Skeletal muscle cell (primary cell): ENCODE results near the gene NKAIN2.
"Not testable (repeated sequence)": the region's sequence is repeated elsewhere in the genome, so short reads cannot be mapped to it uniquely, and the experiment has no call there.

Source experiments
- DNase-seq: peaks from one replicate; pipeline ENCODE4 v3.0.0-alpha.2; 2010; ENCODE audit warnings: low read depth
- H3K4me3 ChIP-seq: 2 replicates; pipeline ENCODE4 v1.5.1; 2011; ENCODE audit warnings: low read depth, mild to moderate bottlenecking, control low read depth, low read length, moderate library complexity

Gene NKAIN2

DNA sequence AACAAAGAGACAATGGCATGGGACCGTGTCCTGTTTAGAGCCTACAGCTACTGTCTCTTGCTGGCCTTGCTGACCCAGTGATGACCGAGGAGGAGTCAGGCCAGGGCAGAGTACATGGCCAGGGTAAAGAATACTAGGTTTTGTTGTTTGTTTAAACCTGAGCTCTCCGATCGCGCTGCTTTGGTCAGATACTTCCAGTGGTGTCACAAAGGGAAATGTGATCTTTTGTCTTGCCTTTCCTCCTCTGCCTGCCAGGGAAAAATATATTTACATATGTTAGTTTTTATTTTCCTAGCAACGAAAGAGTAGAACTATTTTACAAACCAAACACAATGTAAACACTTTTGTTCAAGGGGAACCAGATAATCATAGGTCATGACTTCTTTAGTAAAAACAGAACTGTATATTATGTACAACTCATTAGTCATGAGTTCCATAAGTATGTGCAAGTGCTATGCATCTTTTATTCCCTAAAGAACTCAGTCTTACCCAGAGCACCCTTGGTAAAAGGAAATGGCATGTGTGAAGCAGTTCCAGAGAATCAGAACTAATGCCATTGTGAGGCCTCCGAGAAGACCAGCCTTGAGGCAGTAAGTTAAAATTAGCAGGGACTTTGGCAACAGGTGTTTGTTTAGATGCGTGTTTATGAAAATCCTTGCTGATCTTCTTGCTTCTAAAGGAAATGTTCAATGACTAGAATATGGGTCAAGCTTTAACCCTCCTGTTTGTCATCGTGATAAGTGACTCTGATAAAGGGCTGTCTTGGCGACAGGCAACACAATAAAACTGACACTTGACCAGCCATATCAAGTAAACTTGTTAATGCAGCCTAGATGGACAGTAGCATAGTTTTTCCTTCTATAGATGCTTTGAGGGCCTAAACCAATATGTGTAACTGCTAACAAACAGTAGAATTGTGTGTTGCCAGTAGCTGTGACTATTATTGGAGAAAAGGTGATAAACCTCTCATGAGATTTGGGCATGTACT lies 204.6 kb downstream of the NKAIN2 start:
- no peak overlapping the region for H3K4me3 ChIP-seq
- no peak for DNase-seq

DNA sequence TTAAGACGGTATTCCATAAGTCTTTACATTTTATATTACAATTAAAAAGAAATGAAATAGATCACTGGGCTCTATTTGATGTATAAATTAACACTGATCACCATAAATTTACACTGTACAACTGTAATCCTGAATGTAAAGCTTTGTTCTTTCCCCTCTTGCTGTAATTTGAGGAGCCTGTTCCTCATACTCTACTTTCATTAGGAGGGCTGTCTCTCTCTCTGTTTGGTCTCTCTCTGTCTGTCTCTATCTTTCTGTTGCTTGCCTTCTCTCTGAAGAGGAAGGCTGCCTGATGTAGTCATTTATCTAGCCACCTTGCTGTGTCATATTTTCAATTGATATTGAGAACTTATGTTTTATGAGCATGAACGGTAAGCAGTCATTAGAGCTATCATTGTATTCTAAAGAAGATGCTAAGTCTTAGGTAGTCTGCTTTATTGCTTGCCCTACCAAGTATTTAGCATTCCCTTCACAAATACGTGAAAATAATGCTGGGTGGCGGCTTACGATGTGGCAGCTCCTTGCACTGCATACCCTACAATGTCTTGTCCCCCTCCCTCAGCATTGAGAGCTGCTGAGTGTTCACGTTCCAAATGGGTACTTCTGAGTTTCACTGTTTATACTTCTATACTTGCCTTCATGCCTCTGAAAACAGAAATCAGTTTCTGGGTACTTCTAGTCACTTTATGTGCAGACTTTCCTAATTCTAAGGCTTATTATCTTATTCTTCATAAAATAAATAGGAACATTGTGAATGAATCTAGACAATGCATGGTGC lies 205.5 kb downstream of the NKAIN2 start:
- H3K4me3 ChIP-seq, result no peak overlapping the region
- no peak for DNase-seq

DNA sequence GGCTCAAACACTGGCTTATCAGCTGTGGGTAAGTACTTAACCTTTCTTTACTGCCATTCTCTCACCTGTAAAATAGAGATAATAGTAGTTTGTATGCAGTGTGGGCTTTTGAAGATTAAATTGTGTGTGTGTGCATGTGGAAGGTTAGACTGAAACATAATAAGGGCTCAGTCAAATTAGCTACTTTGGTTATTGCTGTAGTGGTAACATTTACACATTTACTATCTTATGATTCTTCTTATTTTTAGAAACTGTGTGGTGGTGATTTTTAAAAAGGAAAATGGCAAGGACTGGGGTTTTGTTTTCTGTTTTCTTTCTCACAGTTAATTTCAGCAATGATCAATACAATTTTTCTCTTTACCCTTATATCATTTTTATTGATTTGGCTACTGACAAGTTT lies 206.9 kb downstream of the NKAIN2 start:
- no peak for DNase-seq
- no peak overlapping the region for H3K4me3 ChIP-seq

DNA sequence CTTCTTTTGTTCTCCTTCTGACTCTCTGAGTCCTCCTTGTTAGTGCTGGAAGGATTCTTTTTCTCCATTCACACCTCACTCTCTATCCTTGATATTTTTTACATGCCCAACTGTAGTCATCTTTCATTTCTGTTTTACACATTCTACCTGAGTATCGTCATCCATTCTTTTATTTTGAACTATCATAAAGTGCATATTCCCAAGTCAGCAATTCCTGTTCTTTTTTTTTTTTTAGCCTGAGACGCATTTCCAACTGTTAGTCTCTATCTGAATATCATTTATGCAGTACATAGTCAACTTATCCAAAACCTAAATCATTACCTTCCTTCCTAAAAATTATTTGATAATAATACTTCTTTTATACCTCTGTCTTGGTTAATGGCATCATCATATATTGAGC lies 207.5 kb downstream of the NKAIN2 start:
- no peak for DNase-seq
- no peak overlapping the region for H3K4me3 ChIP-seq

DNA sequence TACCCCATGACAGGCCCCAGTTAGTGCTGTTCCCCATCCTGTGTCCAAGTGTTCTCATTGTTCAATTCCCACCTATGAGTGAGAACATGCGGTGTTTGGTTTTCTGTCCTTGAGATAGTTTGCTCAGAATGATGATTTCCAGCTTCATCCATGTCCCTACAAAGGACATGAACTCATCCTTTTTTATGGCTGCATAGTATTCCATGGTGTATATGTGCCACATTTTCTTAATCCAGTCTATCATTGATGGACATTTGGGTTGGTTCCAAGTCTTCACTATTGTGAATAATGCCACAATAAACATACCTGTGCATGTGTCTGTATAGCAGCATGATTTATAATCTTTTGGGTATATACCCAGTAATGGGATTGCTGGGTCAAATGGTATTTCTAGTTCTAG lies 218.4 kb downstream of the NKAIN2 start:
- not testable (repeated sequence) for H3K4me3 ChIP-seq, DNase-seq

DNA sequence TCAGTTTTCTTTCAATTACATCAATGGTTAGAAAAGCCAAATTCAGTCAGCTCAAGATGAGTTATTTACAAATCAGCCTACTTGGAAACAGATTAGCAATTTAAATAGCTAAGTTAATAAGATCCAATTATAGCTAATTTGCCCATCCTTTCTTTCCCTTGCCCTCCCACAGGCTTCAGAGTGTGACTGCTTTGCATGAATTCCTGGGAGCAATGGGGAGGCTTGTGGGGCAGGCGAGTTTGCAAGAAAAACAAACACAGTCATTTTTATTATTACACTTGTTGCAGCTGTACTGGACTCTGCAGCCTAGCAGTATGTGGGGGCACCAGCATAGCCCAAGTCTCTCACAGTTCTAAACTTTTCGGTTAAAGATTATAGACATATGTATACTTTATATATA lies 219.0 kb downstream of the NKAIN2 start:
- no peak for DNase-seq
- no peak overlapping the region for H3K4me3 ChIP-seq

DNA sequence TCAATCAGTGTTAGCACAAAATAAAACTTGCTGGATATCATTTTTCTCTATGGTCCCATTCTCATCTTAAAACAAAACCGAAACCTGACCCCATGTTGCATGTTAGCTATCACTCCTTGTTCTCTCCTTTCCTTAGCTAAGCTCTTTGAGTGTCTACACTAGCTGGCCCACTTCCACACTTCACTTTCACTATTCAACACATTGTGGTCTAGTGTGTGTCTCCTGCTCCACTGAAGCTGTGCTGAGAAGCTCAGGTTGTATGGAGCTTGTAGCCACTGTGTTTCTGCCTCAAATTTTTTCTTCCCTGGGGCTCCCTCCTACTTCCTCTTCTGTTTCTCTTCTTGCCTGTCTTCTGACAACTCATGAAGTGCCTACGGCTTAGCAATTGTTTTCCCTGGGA lies 223.0 kb downstream of the NKAIN2 start:
- no peak overlapping the region for H3K4me3 ChIP-seq
- DNase-seq, result no peak

DNA sequence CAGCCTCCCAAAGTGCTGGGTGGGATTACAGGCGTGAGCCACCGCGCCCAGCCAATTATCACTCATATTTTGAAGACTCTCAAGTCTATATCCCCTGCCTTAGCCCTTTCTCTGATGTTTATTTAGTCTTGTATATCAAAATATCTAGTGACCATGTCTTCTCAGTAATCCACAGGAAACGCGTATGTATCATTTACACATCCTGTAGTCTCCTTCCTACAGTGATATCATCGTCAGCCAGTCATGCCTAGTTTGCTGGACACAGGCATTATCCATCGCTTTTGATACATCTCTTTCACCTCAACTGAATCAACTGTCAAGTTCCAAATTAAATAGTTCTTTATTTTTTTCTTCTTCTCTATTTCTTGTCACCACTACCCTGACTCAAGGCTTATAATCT lies 223.7 kb downstream of the NKAIN2 start:
- no peak overlapping the region for H3K4me3 ChIP-seq
- DNase-seq, result no peak

DNA sequence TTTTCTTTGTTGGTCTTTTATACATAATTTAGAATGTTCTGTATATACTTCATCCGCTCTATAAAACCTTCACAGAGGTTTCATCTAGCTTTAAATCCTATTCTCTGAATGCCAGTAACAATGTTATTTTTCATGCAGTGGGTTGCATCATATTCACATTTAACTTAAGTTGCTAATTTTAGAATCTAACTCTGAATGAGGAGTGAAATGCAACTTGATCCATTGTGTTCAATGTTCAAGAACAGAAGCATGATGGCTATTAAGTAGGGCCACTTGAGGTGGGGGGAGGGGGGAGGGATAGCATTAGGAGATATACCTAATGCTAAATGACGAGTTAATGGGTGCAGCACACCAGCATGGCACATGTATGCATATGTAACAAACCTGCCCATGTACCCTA lies 224.5 kb downstream of the NKAIN2 start:
- DNase-seq, result peak; percentile 4

DNA sequence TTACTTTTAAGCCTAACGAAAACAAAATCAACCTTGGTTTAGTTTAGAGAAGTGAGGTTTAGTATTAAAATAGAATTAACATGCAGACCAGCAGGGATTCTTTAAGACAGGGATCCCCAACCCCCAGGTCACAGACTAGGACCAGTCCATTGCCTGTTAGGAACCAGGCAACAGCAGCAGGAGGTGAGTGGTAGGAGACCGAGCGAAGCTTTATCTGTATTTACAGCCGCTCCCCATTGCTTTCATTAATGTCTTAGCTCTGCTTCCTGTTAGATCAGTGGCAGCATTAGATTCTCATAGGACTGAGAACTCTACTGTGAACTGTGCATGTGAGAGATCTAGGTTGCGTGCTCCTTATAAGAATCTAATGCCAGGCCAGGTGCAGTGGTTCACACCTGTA lies 225.9 kb downstream of the NKAIN2 start:
- DNase-seq, result no peak

More for the DNA sequence above, 224.5 kb downstream of the NKAIN2 start:
- no peak overlapping the region for H3K4me3 ChIP-seq

DNA sequence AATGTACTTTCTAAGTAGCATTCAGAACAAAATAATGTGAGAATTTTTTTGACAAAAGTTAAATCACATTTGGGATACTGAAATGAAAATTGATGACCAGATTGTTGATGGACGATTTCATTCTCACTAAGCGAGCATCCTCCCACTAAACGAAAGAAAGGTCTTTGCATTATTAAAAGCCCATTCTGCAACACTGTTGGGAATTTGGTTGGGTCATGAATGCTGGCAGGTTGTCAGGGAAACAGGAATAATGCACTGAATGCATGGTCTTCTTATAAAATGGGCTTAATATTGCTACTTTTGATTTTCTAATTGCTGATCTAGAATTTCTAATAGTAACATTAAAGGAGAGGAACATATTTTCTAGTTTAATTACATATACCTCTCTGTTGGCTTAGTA lies 229.8 kb downstream of the NKAIN2 start:
- no peak overlapping the region for H3K4me3 ChIP-seq
- no peak for DNase-seq

More for the DNA sequence above, 225.9 kb downstream of the NKAIN2 start:
- no peak overlapping the region for H3K4me3 ChIP-seq

DNA sequence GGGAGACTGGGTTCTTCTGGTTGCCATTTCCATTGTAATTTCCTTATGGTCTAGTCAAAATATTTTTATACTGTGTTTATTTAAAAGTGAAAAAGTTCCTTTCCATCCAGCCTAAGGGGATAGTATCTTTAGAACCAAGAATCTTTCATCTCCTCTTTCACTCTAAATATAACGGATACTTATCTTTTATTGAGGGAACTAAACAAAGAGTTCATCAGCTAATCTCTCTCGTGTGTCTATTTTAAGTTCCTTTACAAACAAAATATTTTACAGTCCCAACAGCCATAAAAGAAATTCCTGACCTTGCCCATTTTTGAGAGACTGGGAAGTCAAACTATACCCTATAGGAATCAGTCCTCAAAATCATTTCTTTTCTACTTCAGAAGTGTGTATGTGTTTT lies 232.7 kb downstream of the NKAIN2 start:
- no peak for DNase-seq
- H3K4me3 ChIP-seq, result no peak overlapping the region

DNA sequence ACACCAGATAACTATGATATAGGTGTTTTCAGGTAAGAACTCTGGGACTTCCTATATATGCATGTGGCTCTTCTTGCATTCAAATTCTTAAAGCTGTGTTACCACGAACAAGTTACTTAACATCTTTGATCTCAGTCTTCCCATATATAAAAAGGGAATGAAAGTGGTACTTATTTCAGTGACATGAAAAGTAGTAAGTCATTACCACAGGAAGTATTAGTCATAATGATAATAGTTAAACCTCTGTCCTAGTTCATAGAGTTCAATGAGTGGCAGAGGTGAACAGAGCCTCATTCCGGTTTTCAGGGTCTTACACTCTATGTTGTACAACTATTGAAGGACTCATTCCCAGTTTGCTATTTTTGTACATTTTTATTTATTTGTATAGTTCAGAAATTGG lies 237.0 kb downstream of the NKAIN2 start:
- DNase-seq, result no peak
- H3K4me3 ChIP-seq, result no peak overlapping the region

DNA sequence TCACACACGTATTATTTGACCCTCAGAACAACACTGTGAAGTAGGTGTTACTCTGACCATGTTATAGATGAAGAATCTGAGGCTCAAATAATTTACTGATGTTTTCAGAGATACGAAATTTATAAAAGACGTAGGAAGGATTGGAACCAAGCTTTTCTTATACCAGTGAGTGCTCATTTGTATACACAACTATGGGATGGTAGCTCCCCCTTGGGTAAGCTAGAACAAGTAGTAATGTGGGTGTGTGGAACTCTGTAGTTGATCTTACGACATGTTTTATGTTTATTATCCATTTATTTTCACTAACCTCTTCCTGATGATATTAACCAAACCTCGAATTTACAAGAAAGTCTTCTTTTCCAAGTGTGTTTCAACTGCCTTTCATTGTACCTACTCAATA lies 248.5 kb downstream of the NKAIN2 start:
- H3K4me3 ChIP-seq, result no peak overlapping the region
- DNase-seq, result no peak

DNA sequence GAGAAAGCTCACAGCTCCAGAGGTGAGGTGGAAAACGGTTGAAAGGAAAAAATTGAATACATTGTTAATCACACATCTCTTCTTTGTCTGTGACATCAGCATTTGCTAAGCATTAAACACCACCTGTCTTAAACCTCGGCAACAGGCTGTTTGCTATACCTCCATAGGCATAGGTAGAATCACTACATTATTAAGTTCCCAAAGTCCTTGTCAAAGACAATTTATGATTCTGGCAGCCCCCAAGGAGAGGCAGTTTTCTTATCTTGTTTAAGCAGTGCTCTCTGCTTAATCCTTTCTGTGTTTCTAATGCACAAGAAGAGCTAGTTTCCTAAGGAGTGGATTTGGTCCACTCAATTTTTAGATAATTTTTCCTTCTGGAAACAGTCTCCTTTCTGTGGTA lies 249.7 kb downstream of the NKAIN2 start:
- no peak for DNase-seq
- no peak overlapping the region for H3K4me3 ChIP-seq

DNA sequence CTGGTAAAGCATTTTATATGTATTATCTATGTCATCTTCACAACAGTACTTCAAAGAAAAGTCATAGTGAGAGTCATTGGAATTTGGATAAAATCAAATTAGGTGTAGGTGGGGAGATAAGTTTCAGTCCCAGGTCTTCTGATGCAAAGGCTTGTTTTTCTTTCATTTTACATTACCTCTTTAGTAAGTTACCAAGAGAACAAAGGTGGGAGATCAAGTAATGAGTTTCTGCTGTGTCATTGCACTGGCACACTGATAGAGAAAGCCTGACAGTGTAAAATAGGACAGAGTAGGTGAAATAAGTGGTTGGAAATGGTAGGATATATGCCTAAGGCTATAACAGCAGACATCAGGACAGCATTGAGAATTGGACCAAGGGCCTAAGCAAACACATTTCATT lies 250.4 kb downstream of the NKAIN2 start:
- H3K4me3 ChIP-seq, result no peak overlapping the region

DNA sequence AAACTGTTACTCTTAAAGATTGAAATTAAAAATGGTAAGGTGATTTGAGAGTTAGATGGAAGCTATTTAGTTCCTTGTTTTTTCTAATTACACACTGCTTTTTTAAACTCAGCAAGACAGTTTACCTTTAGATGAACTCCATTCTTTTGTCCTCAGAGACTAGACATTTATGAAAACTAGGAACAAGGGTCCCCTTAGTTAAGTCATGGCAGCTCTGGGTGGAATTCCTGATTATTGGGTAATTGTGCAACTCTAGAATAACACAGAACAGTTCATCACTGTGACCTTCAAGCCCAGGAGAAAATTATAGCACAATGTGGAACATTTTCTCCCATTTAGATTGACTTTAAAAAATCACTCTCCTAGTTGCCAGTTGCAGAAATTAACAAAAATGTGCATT lies 251.7 kb downstream of the NKAIN2 start:
- DNase-seq, result no peak
- no peak overlapping the region for H3K4me3 ChIP-seq

More for the DNA sequence above, 250.4 kb downstream of the NKAIN2 start:
- no peak for DNase-seq

DNA sequence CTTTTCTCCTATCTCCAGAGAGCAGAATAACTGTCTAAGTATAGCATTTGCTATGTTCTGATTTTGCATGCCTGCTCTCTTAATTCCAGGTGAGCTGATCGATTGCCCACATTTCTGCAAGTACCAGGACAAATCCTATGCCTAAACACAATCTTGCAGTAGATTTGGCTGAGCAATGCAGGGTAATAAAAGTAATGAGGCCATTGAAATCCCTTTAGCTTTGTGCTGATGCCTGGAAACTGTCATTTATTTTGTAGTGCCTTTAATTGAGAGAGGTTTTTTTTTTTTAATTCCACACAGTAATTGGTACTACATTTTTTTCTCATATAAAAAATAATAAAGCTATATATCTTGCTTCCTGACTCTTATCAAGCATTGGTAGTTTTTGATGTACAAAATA lies 252.3 kb downstream of the NKAIN2 start:
- DNase-seq, result no peak
- no peak overlapping the region for H3K4me3 ChIP-seq

DNA sequence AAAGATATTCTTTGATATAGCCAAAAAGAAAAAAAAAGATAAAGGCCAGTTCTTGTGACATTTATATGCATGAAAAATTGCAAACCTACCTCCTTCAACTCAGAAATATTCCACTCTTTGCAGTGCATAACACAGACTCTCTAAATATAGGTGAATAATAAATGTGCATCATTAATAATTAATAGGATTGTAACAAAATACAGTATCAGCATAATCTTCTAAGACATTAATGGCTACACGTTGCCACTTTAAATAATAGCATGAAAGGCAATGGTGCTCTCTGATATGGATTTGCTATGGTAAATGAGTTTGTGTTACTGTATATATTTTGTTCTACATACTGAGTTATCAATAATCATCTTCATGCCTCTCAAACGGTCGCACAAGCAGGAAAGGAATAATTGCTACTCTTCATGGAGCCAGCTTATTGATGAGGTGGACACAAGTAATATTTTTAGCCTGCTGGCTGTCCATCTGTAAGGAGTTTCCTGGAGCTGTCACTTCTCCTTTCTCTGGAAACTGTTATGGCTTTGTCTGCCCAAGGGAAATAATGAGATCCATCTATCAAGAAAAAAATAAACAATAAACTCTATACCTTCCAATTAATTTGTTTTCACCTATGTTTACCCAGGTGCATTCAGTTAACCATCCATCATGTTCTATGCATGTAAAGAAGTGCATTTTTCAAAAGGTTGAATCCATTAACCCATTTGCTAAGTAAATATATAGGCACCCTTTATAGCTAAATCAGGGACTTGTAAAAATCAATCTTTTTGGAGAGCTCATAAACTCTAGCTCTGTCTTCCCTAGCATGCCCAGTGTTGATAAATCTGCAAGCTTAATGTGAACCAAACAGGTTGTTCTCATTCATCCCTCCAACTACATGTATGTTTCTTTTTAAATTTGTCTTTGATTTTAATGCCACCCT lies 253.0 kb downstream of the NKAIN2 start:
- DNase-seq, result no peak
- H3K4me3 ChIP-seq, result no peak overlapping the region

DNA sequence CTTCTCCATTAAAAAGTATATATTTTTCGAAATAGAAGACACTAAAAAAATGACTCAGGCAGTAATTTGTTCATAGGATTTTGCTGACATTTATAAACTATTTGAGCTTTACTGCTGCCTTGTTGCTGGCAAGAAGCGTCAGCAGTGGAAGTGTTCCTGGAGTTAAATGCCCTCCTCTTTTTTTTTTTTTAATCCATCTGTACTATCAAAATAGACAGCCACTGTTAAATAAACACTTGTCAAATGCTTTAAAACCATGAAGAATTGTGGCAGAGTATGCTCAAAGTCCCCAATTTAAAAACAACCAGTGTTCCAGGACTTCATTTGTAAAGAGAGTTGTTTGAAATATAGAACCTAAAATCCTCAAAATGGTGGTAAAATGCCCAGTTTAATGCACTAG lies 253.8 kb downstream of the NKAIN2 start:
- DNase-seq, result no peak
- no peak overlapping the region for H3K4me3 ChIP-seq
